ENCODE measurements around the gene ZFAND4.
"Not testable (repeated sequence)": the region's sequence is repeated elsewhere in the genome, so short reads cannot be mapped to it uniquely, and the experiment has no call there.

DNA sequence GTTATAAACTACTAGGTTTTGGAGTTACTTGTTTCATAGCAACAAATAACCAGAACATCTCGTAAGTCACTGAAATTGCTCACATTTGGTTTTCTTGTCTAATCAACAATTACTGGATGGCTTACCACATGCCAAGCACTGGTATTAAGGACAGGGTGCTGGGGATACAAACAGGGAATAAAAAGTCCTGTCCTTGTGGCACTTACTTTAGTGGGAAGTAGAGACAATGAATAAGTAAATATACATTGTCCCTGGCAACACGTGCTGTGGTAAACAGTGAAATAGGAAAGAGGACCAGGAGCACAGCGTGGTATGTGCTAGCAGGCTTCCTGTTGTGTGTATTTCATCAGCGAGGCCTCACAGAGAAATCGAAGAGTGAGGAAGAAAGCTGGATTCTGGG lies 38.7 kb upstream of the ZFAND4 start:
- TF ChIP-seq, protein P1, sequence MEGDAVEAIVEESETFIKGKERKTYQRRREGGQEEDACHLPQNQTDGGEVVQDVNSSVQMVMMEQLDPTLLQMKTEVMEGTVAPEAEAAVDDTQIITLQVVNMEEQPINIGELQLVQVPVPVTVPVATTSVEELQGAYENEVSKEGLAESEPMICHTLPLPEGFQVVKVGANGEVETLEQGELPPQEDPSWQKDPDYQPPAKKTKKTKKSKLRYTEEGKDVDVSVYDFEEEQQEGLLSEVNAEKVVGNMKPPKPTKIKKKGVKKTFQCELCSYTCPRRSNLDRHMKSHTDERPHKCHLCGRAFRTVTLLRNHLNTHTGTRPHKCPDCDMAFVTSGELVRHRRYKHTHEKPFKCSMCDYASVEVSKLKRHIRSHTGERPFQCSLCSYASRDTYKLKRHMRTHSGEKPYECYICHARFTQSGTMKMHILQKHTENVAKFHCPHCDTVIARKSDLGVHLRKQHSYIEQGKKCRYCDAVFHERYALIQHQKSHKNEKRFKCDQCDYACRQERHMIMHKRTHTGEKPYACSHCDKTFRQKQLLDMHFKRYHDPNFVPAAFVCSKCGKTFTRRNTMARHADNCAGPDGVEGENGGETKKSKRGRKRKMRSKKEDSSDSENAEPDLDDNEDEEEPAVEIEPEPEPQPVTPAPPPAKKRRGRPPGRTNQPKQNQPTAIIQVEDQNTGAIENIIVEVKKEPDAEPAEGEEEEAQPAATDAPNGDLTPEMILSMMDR (IDR thresholded peaks at IDR 0.05; ENCODE audit: insufficient read depth, low read length, poor library complexity, severe bottlenecking) = not testable (repeated sequence)
- TF ChIP-seq EZH2phosphoT487 (conservative IDR thresholded peaks at IDR 0.05; ENCODE audit: low read length) = not testable (repeated sequence)
